D341Med (cell line): ENCODE data around the gene CHURC1.

ENCODE experiments used
- DNase-seq: peaks from one replicate; pipeline ENCODE4 v3.0.0; 2012; ENCODE audit warnings: low spot score

CHURC1 gene

DNA sequence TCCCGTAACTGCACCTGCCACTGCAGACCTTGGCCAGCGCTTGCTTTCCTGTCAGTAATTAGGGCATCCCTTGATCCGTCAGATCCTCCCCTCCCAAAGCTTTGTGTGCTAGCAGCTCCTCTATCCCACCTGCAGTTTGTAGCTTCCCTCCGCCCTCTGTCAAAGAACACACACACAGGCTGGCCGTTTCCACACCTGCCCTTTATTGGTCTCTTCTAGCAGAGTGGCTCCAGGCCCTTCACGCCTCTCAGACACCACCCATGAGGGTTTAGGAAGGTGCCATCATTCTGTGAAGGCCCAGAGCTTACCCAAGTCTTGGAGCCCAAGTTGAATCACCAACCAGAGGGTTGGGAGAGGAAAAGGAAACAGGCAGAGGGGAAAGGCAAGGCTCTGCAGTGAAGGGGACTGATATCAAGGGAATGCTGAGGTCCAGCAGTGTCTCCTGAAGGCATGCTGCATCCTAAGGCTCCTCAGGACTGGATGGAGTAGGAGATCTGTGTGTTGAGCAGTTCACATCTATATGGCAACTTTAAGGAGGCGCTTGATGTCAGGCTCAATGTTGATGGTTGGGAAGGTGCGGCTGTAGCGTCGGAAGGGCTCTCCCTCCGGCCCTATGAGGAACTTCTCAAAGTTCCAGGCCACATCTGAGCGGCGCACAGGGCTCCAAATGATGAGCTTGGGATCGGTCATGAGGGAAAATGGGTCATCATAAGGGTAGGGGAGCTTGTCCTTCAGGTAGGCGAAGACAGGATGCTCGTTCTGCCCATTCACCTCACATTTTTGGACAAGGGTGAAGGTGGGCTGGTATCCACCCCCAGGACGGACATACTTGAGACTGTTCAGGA, 24.9 kb downstream of the CHURC1 start:
- no peak for DNase-seq

GRCh38 chr14:64939817-64940190, 25.5 kb downstream of the CHURC1 start:
- DNase-seq: no peak

DNA sequence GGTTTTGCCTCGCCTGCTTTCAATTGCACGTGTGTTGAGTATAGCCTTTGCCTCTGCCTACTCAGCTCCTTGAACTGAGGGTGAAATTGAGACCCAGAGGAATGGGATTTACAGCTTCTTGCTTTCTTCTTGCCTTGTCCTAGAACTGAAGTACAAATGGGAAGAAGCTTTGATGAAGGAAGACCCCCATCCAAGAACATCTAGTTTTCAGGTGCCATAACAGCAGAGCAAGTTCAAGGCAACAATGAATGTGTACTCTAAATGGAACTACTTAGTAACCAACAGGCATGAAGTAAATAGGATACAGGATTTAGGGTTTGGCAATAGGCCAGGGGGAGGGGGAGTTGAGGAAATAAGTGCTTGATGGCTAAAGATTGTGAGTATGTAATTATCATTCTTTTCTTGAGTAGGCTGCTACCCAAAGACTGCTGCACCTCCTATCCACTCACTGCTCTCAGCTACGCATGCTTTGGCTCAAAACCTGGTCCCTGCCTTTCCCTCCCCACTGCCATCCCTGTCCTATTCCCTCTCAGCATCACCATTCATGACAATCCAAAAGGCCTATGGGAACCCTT, 26.2 kb downstream of the CHURC1 start:
- no peak for DNase-seq

GRCh38 chr14:64942531-64943111, 28.4 kb downstream of the CHURC1 start, which contains the start of gene GPX2:
GPX2 (minus strand) TSS chr14:64942745; CDS start chr14:64942726, 19 bp downstream.
- no peak for DNase-seq

GRCh38 chr14:64943556-64943955, 29.3 kb downstream of the CHURC1 start:
- no peak for DNase-seq

DNA sequence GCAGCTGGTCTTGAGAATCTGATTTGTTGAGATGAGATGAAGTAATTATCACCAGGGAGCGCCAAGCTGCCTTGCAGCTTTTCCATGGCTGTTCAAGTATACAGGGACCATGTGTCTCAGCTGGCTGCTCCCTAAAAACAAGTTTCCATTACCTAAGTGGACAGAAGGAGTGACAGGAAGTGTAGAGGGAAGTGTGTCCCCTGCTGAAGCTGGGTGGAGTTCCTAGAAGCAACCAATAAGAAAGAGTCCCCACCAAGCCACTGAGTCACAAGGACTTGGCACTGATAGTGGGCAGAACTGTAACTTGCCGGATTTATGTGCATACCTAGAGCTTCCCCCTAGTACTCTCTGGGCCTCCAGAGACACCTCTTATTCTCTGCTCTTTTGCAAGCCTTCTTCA, 29.8 kb downstream of the CHURC1 start:
- DNase-seq: no peak

GRCh38 chr14:64944861-64945260, 30.6 kb downstream of the CHURC1 start:
- DNase-seq: no peak

DNA sequence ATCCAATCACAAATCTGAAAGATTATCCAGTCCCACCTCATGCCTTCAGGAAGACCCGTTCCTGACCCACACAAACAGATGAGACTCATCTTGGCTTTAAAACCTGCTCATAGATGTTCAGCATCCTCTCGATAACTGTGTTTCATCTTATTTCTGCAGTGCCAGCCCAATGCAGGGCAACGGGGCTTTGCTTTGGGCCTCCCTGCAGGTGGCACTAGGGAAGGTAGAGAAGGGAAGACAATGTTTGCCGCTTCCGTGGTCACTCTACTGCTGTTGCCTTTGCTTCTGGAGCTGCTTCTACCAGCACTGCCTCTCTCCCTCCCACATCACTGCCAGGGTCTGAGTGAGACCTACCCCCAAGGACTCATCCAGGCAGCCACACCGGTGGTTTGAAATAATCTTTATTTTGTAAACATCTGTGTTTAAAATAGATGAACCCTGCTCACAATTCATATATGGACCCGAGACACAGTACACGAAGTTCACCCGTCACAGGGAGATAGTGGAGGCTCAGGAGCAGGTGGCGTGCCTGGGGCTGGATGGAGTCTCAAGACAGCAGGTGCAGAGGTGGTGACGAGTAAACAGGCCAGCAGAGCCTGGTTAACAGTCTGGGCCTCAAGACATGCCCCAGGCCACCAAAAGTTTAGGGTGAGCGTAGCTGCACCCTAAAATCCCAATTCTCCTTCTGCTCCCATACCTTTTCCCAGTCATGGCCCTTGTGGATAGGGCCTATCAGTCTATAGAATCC, 31.4 kb downstream of the CHURC1 start:
- no peak for DNase-seq

GRCh38 chr14:64946310-64947045, 32.2 kb downstream of the CHURC1 start:
- no peak for DNase-seq

- DNase-seq: no peak
Measured at GRCh38 chr14:64947710-64948611, 33.7 kb downstream of the CHURC1 start.

- no peak for DNase-seq
Measured at GRCh38 chr14:64948612-64949210, 34.5 kb downstream of the CHURC1 start.

DNA sequence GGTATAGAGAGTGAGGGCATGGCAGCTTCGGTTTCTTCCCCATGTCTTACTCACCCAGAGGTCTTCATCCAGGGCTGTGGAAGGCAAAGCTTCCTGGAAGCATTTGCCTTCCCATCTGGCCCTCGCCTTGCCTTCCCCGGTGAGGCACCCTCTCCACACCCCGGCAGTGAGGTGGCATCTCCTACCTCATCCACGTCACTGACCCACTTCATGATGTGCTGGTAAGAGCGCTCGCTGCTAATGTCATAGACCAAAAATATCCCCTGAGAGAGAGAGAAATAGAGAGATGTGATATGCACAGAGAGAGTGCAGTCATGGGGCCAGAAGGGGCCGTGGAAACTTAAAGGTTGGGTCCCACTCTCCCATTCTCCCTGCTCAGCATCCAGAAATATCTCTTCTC, 36.6 kb downstream of the CHURC1 start:
- no peak for DNase-seq

DNA sequence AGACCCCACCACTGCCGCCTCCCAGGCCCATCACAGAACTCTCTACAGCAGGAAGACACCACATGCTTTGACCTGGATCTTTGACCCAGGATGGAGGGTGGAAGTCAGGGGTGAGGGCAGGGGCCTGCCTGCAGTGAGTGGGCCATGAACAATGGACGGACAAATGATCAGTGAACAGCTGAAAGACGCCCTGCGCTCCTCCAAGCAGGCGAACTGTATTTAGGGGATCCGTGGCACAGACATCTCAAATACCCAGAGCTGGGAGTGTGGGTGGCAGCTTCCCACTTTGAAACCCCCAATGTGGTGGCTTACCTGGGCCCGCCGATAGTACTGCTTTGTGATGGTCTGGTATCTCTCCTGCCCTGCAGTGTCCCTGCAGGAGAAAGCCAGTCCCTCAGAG, 37.0 kb downstream of the CHURC1 start:
- DNase-seq: no peak

DNA sequence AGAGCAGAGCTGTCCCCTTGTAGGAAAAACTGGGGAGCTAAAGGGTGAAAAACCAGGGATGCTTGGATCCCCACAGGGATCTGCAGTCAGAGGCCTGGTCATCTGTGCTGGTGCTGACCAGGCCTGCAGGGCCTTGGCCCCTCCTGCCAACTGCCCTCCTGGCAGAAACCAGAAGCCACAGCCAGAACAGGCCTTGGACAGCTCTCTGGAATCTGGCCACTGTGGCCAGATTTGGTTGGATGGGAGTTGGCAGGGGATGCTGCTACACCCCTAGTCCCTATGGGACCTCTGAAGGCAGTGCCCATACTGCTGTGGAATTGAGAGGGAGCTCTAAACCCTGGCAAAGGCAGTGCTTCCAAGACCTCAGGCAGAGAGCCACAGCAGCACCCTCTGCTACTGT, 37.5 kb downstream of the CHURC1 start:
- no peak for DNase-seq

GRCh38 chr14:64952598-64953309, 38.5 kb downstream of the CHURC1 start:
- no peak for DNase-seq

GRCh38 chr14:64953310-64953654, 39.0 kb downstream of the CHURC1 start:
- no peak for DNase-seq

DNA sequence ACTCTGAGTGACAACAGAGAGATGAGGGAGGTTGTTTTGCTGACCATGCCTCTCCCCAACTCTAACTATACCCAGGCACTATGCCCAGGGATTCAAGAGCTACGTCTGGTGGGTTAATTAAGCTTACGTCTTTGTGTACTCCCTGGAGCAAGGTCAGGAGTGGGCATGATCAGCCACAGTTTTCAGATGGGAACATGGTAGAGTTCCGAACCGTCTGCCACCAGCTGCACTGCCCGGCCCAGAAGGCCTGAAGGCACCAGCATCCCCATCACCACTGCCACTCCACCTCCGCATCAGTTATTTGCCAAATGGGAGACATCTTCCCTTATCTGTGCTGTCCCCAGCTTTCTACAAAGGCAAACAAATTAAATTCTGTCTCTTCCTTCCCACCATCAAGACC, 39.4 kb downstream of the CHURC1 start:
- no peak for DNase-seq

DNA sequence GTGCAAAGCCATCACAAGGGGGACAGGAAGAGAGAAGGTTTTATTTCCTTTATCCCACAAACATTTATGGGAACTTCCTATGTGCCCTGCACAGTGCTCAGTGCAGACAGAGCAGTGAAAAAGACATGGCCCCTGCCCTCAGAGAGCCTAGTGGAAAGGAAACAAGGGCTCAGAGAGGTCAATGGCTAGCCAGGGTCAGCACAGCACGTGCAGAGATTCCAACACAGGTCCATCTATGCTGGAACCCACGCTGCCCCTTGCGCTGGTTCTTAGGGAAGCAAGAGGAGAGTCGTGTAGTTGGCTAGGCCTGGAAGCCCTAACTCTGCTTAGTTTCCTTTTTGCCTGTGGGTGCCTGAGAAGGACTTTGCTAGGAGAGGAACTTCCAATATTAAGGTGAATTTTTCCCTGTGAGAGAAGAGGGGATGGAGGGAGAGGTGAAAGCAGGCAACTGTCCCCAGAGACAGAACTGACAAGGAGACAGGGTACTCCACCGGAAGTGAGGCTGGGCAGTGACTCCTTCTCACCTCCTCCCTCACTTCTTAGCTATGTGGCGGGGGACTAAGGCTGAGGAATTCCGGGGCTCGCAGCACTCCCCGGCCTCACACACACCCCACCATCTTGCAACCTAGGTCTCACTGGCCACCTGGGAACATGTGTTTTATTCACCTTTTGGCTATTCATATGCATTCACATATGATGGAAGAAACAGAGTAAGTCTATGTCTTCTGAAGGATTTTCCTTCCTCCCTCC, 40.4 kb downstream of the CHURC1 start:
- DNase-seq: no peak

DNA sequence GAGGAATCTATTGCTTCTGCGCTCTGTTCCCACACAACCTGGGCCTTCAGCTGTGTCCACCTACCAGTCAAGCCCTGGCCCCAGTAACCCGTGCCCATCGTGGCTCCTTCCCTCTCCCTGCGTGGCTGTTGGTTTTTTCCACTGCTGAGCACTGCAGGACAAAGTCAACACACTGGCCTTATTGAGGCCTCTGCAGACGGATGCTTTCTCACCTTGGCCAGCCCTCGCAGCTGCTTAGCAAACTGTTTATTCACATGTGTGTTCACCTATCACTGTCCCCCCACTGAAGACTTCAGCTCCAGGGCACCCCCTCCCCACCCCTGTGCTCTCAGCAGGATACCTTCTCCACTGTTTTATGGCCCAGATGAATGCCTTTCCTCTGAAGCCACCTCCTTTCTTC, 41.0 kb downstream of the CHURC1 start:
- DNase-seq: no peak
